Peyer's patch (tissue), 4 donors: ENCODE measurements around the gene SPTB.

Experiments used
- CTCF ChIP-seq, 6 experiments: fragments of 450-650 bp in 4 of 6; fragments of 200-600 bp in 2 of 6; sonication (generic) in 1 of 6; IDR thresholded peaks; one replicate each; pipeline ENCODE4 v1.5.1; 2017 to 2019; ENCODE audit warnings: antibody characterized with exemption in 6 of 6, mild to moderate bottlenecking in 3 of 6, moderate library complexity in 1 of 6
- POLR2A ChIP-seq, 2 donors: fragments of 450-650 bp; IDR thresholded peaks; one replicate each; pipeline ENCODE4 v1.5.1; 2017; ENCODE audit warnings: antibody characterized with exemption in 2 of 2, mild to moderate bottlenecking in 2 of 2, moderate library complexity in 2 of 2

- TF ChIP-seq CTCF (IDR thresholded peaks at IDR 0.05) (no peak), POLR2A (IDR thresholded peaks at IDR 0.05) (peak in 1 of 2 donors; percentile 15)
Observed at GRCh38 chr14:64707661-64708060, 172.0 kb downstream of the SPTB start.
